Testis (tissue), 3 donors: ENCODE measurements around the gene PROM2. TPM values are rescaled to one million over a fixed set of nuclear protein-coding genes. Genes with fewer than 3 reads are reported as not detected.

Experiments used
- DNase-seq: peaks from one replicate; pipeline ENCODE4 v3.0.0-alpha.2; 2019
- H3K27ac ChIP-seq, 2 donors: fragments of 200-600 bp; sonication (generic); one replicate each; pipeline ENCODE4 v1.5.1; 2019
- H3K27me3 ChIP-seq: fragments of 200-600 bp; sonication (generic); one replicate; pipeline ENCODE4 v1.5.1; 2019
- H3K36me3 ChIP-seq: fragments of 200-600 bp; sonication (generic); one replicate; pipeline ENCODE4 v1.5.1; 2017; ENCODE audit warnings: low read depth; ENCODE audit errors: missing control alignments
- H3K4me1 ChIP-seq: fragments of 200-600 bp; sonication (generic); one replicate; pipeline ENCODE4 v1.5.1; 2019
- H3K4me3 ChIP-seq, 2 donors: fragments of 200-600 bp; sonication (generic); one replicate each; pipeline ENCODE4 v1.5.1; 2017 to 2019
- H3K9me3 ChIP-seq: fragments of 200-600 bp; sonication (generic); one replicate; pipeline ENCODE4 v1.5.1; 2017
- POLR2A ChIP-seq: fragments of 450-650 bp; IDR thresholded peaks from one replicate; pipeline ENCODE4 v1.6.1; 2017; ENCODE audit warnings: antibody characterized with exemption, mild to moderate bottlenecking, moderate library complexity
- WGBS, 2 donors: methylation state at CpG; one replicate each; pipeline ENCODE4 v1.1.5; 2018; 5-methylcytosine and 5-hydroxymethylcytosine counted together
- intact Hi-C: fragments of 100-400 bp; cut with DNase I; formaldehyde crosslinking; loops from one replicate; pipeline ENCODE4 v1.15.1; 2023; ENCODE audit warnings: low total_unique reads
- polyA plus RNA-seq: library from polyadenylated mRNA; stranded (reverse); fragments of 350-450 nt; fragmentation: Illumina TruSeq; extraction: RNeasy Lipid Tissue Mini Kit (QIAGEN cat#74804); gene quantifications from one replicate; pipeline ENCODE4 v1.2.3, GENCODE V29; 2014; ENCODE audit warnings: low read depth, low replicate concordance; ENCODE audit not compliant: insufficient read depth
- total RNA-seq, 2 donors: library from RNA; depleted of rRNA; stranded (reverse); fragments of >200 nt; gene quantifications; one replicate each; pipeline ENCODE4 v1.2.3, GENCODE V29; 2016
- TF ChIP-seq, protein P1 (sequence below), 3 experiments: fragments of 450-650 bp in 2 of 3; fragments of 200-600 bp in 1 of 3; sonication (generic) in 1 of 3; IDR thresholded peaks; one replicate each; pipeline ENCODE4 v1.5.1; 2016 to 2019; ENCODE audit warnings: antibody characterized with exemption in 3 of 3, mild to moderate bottlenecking in 2 of 3, moderate library complexity in 1 of 3

PROM2 gene
- total and polyA plus RNA-seq, 3 donors from 2014 or later: 1.3 to 2.4 (median 2.1) TPM

DNA sequence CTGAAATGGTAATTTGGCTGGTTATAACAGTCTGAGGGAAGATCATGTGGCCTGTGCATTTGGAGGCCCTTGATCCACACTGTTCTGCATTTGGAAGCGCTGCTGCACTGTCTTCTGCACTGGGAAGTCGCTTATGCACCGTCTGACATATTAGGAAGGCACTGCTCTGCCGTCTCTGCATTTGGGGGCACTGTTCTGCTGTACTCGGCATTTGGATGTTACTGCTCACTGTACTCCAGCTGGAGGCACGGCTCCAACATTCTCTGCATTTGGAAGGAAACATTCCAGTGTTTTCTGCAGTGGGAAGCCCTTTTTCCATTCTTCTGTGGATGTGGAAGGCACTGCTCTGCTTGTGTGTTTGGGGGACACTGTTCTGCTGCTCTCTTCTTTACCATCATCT is 9.6 kb upstream of the PROM2 start:
- intact Hi-C loops: no loop called here
- no peaks in the 10 kb centered on the region for H3K36me3 ChIP-seq
- H3K27ac ChIP-seq: no peak overlapping the region
- H3K27me3 ChIP-seq: no peaks in the 10 kb centered on the region
- no peak for DNase-seq
- no peaks in the 10 kb centered on the region for H3K9me3 ChIP-seq
- H3K4me3 ChIP-seq: no peak overlapping the region
- H3K4me1 ChIP-seq: no peaks in the 10 kb centered on the region
- TF ChIP-seq, protein P1, sequence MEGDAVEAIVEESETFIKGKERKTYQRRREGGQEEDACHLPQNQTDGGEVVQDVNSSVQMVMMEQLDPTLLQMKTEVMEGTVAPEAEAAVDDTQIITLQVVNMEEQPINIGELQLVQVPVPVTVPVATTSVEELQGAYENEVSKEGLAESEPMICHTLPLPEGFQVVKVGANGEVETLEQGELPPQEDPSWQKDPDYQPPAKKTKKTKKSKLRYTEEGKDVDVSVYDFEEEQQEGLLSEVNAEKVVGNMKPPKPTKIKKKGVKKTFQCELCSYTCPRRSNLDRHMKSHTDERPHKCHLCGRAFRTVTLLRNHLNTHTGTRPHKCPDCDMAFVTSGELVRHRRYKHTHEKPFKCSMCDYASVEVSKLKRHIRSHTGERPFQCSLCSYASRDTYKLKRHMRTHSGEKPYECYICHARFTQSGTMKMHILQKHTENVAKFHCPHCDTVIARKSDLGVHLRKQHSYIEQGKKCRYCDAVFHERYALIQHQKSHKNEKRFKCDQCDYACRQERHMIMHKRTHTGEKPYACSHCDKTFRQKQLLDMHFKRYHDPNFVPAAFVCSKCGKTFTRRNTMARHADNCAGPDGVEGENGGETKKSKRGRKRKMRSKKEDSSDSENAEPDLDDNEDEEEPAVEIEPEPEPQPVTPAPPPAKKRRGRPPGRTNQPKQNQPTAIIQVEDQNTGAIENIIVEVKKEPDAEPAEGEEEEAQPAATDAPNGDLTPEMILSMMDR (IDR thresholded peaks at IDR 0.05): no peak
- TF ChIP-seq POLR2A: no peak
- WGBS, 2 donors: 41 to 53% methylated on average over 5 to 6 of the region's 6 CpGs

DNA sequence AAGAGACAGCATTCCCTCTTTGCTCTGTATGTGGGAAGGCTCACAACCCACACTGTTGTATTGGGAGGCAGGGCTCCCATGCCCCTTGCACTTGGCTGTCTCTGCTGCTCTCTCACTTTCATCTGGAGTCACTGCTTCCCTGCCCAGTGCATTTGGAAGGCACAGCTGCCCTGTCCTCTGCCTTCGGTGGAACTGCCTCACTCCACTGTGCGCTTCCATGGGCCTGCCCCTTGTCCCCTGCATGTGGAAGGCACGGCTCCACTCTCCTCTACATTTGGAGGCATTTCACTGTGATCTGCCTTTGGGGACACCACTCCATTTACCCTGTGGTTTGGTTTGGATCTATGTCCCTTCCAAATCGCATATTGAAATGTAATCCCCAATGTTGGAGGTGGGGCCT is 9.1 kb upstream of the PROM2 start:
- no peak for TF ChIP-seq POLR2A
- TF ChIP-seq, protein P1 (IDR thresholded peaks at IDR 0.05): no peak
- Histone ChIP-seq H3K4me1 (no peaks in the 10 kb centered on the region), H3K9me3 (no peaks in the 10 kb centered on the region), H3K27ac (no peak overlapping the region), H3K4me3 (no peak overlapping the region), H3K27me3 (no peaks in the 10 kb centered on the region), H3K36me3 (no peaks in the 10 kb centered on the region)
- DNase-seq: no peak
- intact Hi-C loops: no loop called here
- 78 to 87% methylated on average over 4 of the region's 4 CpGs for WGBS, 2 donors

GRCh38 chr2:95266781-95267430 is 7.3 kb upstream of the PROM2 start:
- no peak overlapping the region for H3K27ac ChIP-seq
- no peak for TF ChIP-seq POLR2A
- TF ChIP-seq, protein P1 (IDR thresholded peaks at IDR 0.05): no peak
- no peaks in the 10 kb centered on the region for H3K4me1 ChIP-seq
- intact Hi-C loops: no loop called here
- 82 to 87% methylated on average over 10 of the region's 10 CpGs for WGBS, 2 donors
- H3K9me3 ChIP-seq: no peaks in the 10 kb centered on the region
- H3K36me3 ChIP-seq: no peaks in the 10 kb centered on the region
- DNase-seq: no peak
- no peak overlapping the region for H3K4me3 ChIP-seq
- H3K27me3 ChIP-seq: no peaks in the 10 kb centered on the region

DNA sequence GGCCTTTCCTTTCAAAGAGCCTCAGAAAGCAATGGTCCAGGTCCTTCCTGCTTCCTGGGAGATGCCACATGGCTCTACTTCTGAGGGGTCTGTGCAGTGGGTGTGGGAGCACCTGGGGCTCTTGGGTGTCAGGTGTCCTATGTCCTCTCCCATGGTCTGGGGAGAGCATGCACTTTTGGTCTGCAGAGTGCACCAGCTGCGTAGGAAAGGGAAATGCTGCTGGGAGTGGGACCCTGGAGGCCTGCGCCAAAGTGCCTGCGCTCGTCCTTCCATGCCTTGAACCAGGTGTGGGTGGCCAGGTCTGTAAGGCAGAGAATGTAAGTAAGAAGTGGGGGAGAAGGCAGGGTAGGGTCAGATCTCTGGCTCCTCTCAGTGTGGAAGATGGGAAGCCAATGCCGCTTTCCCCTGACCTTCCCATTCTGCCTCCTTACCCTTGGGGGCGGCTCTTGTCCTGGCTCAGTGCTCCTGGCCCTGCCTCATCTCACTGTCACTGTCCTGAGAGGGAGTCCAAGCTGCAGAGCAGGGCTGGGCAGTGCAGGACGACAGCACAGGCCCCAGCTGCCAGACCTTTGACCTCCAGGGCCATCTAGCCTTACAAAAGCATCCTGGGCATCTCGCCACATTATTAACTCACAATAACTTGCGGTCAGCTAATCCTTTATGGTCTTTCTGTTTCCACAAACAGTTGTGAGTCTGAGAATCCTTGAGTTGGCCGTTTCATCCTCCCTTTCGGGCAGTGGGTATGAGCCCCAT is 6.6 kb upstream of the PROM2 start:
- DNase-seq: no peak
- 81 to 85% methylated on average over 11 of the region's 11 CpGs for WGBS, 2 donors
- Histone ChIP-seq H3K36me3 (no peaks in the 10 kb centered on the region), H3K4me3 (no peak overlapping the region), H3K27ac (no peak overlapping the region), H3K4me1 (no peaks in the 10 kb centered on the region), H3K27me3 (no peaks in the 10 kb centered on the region), H3K9me3 (no peaks in the 10 kb centered on the region)
- intact Hi-C loops: no loop called here
- TF ChIP-seq, protein P1 (IDR thresholded peaks at IDR 0.05): no peak
- no peak for TF ChIP-seq POLR2A
